ENCODE measurements around the gene ZNF19. TPM values are rescaled to one million over a fixed set of nuclear protein-coding genes. Genes with fewer than 3 reads are reported as not detected.

The ZNF19 gene
- total and polyA plus RNA-seq, 2 of the 8 experiments (the other 6 are each of a cell fraction or from before 2014, with no cell fraction given): 1.5 to 3.5 TPM

GRCh38 chr16:71459510-71459909, 29.6 kb downstream of the ZNF19 start:
- Histone ChIP-seq H3K27ac (ENCODE audit: low read depth, low read length) (no peak overlapping the region), H2BK20ac (ENCODE audit: low read length) (no peak overlapping the region)
- CTCF ChIA-PET (ENCODE audit: partially characterized antibody): interaction anchor here (1.3 to 4.0 kb wide), 3 partner anchors 9 to 39 kb away, joined by 4 to 22 read pairs (median 5); no protein-coding TSS in a partner anchor
- no peak for TF ChIP-seq POU5F1 (IDR thresholded peaks at IDR 0.05; ENCODE audit: low read depth, low read length)
- no peak for TF ChIP-seq SP2 (IDR thresholded peaks at IDR 0.05; ENCODE audit: low read length)
- TF ChIP-seq SIRT6 (IDR thresholded peaks at IDR 0.05; ENCODE audit: low read length): no peak
- TF ChIP-seq TCF12 (IDR thresholded peaks at IDR 0.05; ENCODE audit: low read depth, low read length): no peak
- no peak for TF ChIP-seq CHD1 (IDR thresholded peaks at IDR 0.05; ENCODE audit: low read depth, low read length)
- TF ChIP-seq CBX5 (IDR thresholded peaks at IDR 0.05; ENCODE audit: low read depth, low read length): no peak
- TF ChIP-seq KDM1A (IDR thresholded peaks at IDR 0.05; ENCODE audit: borderline replicate concordance, low read length): no peak
- TF ChIP-seq SP1 (IDR thresholded peaks at IDR 0.05; ENCODE audit: low read depth, low read length): no peak
- TF ChIP-seq, protein P1, sequence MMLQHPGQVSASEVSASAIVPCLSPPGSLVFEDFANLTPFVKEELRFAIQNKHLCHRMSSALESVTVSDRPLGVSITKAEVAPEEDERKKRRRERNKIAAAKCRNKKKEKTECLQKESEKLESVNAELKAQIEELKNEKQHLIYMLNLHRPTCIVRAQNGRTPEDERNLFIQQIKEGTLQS (IDR thresholded peaks at IDR 0.05; ENCODE audit: insufficient read depth, low read depth, low read length): no peak

More at GRCh38 chr16:71459510-71459909, 29.6 kb downstream of the ZNF19 start:
- Histone ChIP-seq H4K20me1 (replicated peaks in 1 of 2; ENCODE audit: control insufficient read depth in 1 of 2, insufficient read depth in 2 of 2, low read length in 2 of 2) (peaks cover 0 to 5% of the 10 kb centered on the region in 2 experiments), H3K23ac (ENCODE audit: insufficient read length) (no peak overlapping the region), H2AK5ac (ENCODE audit: low read depth, low read length) (no peak overlapping the region), H3K36me3 (ENCODE audit: control insufficient read depth in 2 of 4, insufficient read depth in 4 of 4, low read length in 3 of 4) (peaks cover 0 to 8% (median 0%) of the 10 kb centered on the region in 4 experiments; a peak in 1 of 8 replicates), H3K4me2 (ENCODE audit: insufficient read depth in 1 of 2, low read depth in 2 of 2, low read length in 2 of 2) (no peak overlapping the region), H3K4me3 (ENCODE audit: extremely low read depth in 1 of 4, insufficient read depth in 2 of 4, low read depth in 3 of 4, low read length in 4 of 4) (no peak overlapping the region), H4K5ac (ENCODE audit: insufficient read length, low read depth, low read length) (no peak overlapping the region), H4K8ac (ENCODE audit: extremely low read depth, insufficient read depth, low read length) (no peak overlapping the region), H3K14ac (ENCODE audit: insufficient read length) (no peak overlapping the region), H3K79me2 (ENCODE audit: control insufficient read depth in 1 of 2, insufficient read depth in 2 of 2, low read length in 2 of 2) (peaks cover 0 to 22% of the 10 kb centered on the region in 2 experiments; a peak in 3 of 4 replicates), H4K91ac (replicated peaks; ENCODE audit: insufficient read length, low read length) (no peak overlapping the region), H3K4ac (replicated peaks; ENCODE audit: insufficient read length, low read depth, low read length) (no peak overlapping the region), H2BK12ac (ENCODE audit: low read depth, low read length) (no peak overlapping the region), H2BK120ac (replicated peaks; ENCODE audit: low read depth, low read length) (no peak overlapping the region), H3K9me3 (ENCODE audit: insufficient read depth in 2 of 2, low read depth in 1 of 2, low read length in 1 of 2) (no peaks in the 10 kb centered on the region), H3K9ac (replicated peaks in 1 of 4; ENCODE audit: extremely low read depth in 1 of 4, low read depth in 3 of 4, low read length in 3 of 4) (no peak overlapping the region), H2BK15ac (ENCODE audit: low read length) (no peak overlapping the region), H3K23me2 (ENCODE audit: low read depth, low read length) (peaks cover 7% of the 10 kb centered on the region), H3K56ac (replicated peaks; ENCODE audit: insufficient read length, low read depth, low read length) (no peak overlapping the region), H2AFZ (ENCODE audit: low read length) (no peak overlapping the region), H3K79me1 (ENCODE audit: low read depth, low read length) (no peaks in the 10 kb centered on the region; the same call in 1 of the 2 replicates), H3K18ac (ENCODE audit: extremely low read depth, low read length) (no peak overlapping the region), H3K27me3 (replicated peaks in 1 of 4; ENCODE audit: control insufficient read depth in 3 of 4, extremely low read depth in 1 of 4, insufficient read depth in 3 of 4, low read length in 3 of 4) (no peaks in the 10 kb centered on the region), H2BK5ac (ENCODE audit: low read depth, low read length) (no peak overlapping the region), H3K4me1 (replicated peaks in 1 of 4; ENCODE audit: control insufficient read depth in 3 of 4, insufficient read depth in 4 of 4, low read length in 3 of 4) (peaks cover 0 to 2% (median 0%) of the 10 kb centered on the region in 4 experiments; a peak in 1 of 7 replicates)
- FAIRE-seq: no peak
- DNase-seq (ENCODE audit: low read depth in 1 of 2, low spot score in 2 of 2): no peak
- POLR2A ChIA-PET (ENCODE audit: partially characterized antibody): interaction anchor here (1.0 to 1.4 kb wide), 2 partner anchors 9 to 24 kb away, joined by 4 to 7 read pairs; no protein-coding TSS in a partner anchor

Measured in H1 (cell line).